ENCODE results near the gene DDX55. TPM values are rescaled to one million over a fixed set of nuclear protein-coding genes. Genes with fewer than 3 reads are reported as not detected.

DDX55 gene
- polyA plus RNA-seq, 4 donors, result 8.3 to 34.1 (median 9.9) TPM

DNA sequence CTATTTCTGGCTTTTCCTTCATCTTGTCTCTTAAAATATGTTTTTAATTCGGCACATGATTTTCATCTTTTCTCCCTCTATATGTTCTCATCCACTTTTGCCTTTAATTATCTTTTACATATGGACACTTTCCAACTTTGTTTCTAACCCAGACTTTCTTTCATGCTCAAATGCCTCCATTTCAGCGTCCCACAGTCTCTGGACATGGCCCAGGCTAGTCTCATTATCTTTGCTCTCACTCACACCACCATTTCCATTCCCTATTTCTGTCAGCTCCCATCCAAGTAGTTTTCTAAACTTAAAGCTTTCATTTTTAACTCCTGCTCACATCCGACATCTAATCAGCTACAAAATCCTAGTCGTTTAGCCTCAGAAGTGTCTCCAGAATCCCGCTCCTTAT lies 46.5 kb downstream of the DDX55 start:
- no peak for FAIRE-seq
- H3K4me3 ChIP-seq (ENCODE audit: low read depth in 1 of 3, low read length in 3 of 3), result no peak overlapping the region
- no peaks in the 10 kb centered on the region for H3K4me1 ChIP-seq (ENCODE audit: control insufficient read depth in 3 of 3, insufficient read depth in 2 of 3, low read depth in 1 of 3, low read length in 2 of 3)
- H3K27me3 ChIP-seq (ENCODE audit: control insufficient read depth in 3 of 3, insufficient read depth in 3 of 3, low read length in 3 of 3), result no peaks in the 10 kb centered on the region
- no peaks in the 10 kb centered on the region for H3K9me3 ChIP-seq (ENCODE audit: control insufficient read depth in 2 of 2, insufficient read depth in 1 of 2, low read depth in 1 of 2, low read length in 1 of 2)
- no peak overlapping the region for H3K27ac ChIP-seq (ENCODE audit: low read depth in 1 of 3, low read length in 2 of 3)
- peaks cover 10 to 45% (median 12%) of the 10 kb centered on the region in 3 donors for H3K36me3 ChIP-seq (ENCODE audit: control insufficient read depth in 3 of 3, insufficient read depth in 2 of 3, low read depth in 1 of 3, low read length in 3 of 3)
- DNase-seq, result no peak
- 95 to 96% (median 95%) methylated on average over 5 of the region's 5 CpGs for WGBS, 3 donors

DNA sequence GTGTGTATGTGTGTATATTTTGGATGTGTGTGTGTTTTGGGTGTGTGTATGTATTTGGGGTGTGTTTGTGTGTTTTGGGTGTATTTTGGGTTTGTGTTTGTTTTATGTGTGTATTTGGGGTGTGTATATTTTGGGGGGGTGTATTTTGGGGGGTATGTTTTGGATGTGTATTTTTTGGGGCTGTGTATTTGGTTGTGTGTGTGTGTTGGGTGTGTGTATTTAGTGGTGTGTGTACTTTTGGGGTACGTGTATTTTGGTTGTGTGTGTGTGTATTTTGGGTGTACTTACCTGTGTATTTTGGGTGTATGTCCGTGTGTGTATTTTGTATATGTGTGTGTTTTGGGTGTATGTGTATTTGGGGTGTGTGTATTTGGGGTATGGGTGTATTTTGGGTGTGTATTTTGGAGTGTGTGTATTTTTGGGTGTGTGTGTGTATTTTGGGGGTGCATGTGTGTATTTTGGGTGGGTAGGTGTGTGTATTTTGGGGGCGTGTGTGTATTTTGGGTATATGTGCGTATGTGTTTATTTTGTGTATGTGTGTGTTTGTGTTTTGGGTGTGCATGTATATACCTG lies 52.3 kb downstream of the DDX55 start:
- Histone ChIP-seq H3K4me3 (ENCODE audit: low read depth in 1 of 3, low read length in 3 of 3) (no peak overlapping the region), H3K27ac (ENCODE audit: low read depth in 1 of 3, low read length in 2 of 3) (no peak overlapping the region), H3K36me3 (ENCODE audit: control insufficient read depth in 3 of 3, insufficient read depth in 2 of 3, low read depth in 1 of 3, low read length in 3 of 3) (peaks cover 6 to 36% (median 8%) of the 10 kb centered on the region in 3 donors), H3K4me1 (ENCODE audit: control insufficient read depth in 3 of 3, insufficient read depth in 2 of 3, low read depth in 1 of 3, low read length in 2 of 3) (no peaks in the 10 kb centered on the region), H3K27me3 (ENCODE audit: control insufficient read depth in 3 of 3, insufficient read depth in 3 of 3, low read length in 3 of 3) (no peaks in the 10 kb centered on the region), H3K9me3 (ENCODE audit: control insufficient read depth in 2 of 2, insufficient read depth in 1 of 2, low read depth in 1 of 2, low read length in 1 of 2) (no peaks in the 10 kb centered on the region)
- DNase-seq (no peak), FAIRE-seq (no peak)
- WGBS, 3 donors, result 90 to 95% (median 95%) methylated on average over 4 of the region's 4 CpGs

DNA sequence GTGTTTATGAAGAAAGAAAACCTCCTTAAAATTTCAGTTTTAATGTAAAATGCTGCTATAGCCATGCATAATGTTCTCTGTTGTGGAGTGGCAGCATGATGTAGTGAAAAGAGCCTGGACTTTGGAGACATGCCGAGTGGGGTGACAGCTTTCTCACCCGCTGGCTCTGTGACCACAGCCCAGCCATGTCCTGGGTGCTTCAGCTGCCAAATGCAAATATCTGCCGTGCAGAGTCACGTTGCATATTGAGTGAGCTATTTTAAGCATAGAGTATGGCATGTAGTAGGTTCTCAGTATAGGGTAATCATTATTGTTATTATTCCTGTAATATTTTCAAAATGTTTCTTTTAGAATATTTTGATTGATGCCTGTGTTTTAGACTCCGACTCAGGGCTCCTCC lies 53.5 kb downstream of the DDX55 start:
- WGBS, 3 donors, result 86 to 91% (median 86%) methylated on average over 5 of the region's 5 CpGs
- no peaks in the 10 kb centered on the region for H3K4me1 ChIP-seq (ENCODE audit: control insufficient read depth in 3 of 3, insufficient read depth in 2 of 3, low read depth in 1 of 3, low read length in 2 of 3)
- H3K27me3 ChIP-seq (ENCODE audit: control insufficient read depth in 3 of 3, insufficient read depth in 3 of 3, low read length in 3 of 3), result no peaks in the 10 kb centered on the region
- DNase-seq, result no peak
- H3K36me3 ChIP-seq (ENCODE audit: control insufficient read depth in 3 of 3, insufficient read depth in 2 of 3, low read depth in 1 of 3, low read length in 3 of 3), result peaks cover 3 to 32% (median 8%) of the 10 kb centered on the region in 3 donors
- H3K9me3 ChIP-seq (ENCODE audit: control insufficient read depth in 2 of 2, insufficient read depth in 1 of 2, low read depth in 1 of 2, low read length in 1 of 2), result no peaks in the 10 kb centered on the region
- no peak overlapping the region for H3K4me3 ChIP-seq (ENCODE audit: low read depth in 1 of 3, low read length in 3 of 3)
- no peak overlapping the region for H3K27ac ChIP-seq (ENCODE audit: low read depth in 1 of 3, low read length in 2 of 3)
- FAIRE-seq, result no peak

DNA sequence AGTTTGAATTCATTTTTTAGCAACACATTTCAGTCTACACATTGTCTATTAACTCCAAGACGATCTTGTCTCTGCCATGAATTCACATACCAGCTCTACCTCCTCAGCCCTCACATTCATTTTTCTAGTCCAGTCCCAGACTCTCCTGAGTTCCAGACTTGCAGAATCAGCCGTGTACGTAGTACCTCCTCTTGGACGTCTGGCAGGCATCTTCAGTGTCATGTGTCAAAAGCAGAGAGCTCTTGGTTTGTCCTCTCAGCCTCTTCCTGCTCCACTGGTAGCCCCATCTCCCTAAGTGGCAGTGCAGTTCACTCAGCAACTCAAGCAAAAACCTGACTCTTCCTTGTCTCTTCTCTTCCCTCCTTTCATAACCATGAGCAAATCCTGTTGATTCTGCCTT lies 54.5 kb downstream of the DDX55 start:
- FAIRE-seq (no peak), DNase-seq (no peak)
- Histone ChIP-seq H3K4me1 (ENCODE audit: control insufficient read depth in 3 of 3, insufficient read depth in 2 of 3, low read depth in 1 of 3, low read length in 2 of 3) (no peaks in the 10 kb centered on the region), H3K36me3 (ENCODE audit: control insufficient read depth in 3 of 3, insufficient read depth in 2 of 3, low read depth in 1 of 3, low read length in 3 of 3) (peaks cover under 1 to 31% (median 8%) of the 10 kb centered on the region in 3 donors), H3K4me3 (ENCODE audit: low read depth in 1 of 3, low read length in 3 of 3) (no peak overlapping the region), H3K27ac (ENCODE audit: low read depth in 1 of 3, low read length in 2 of 3) (no peak overlapping the region), H3K9me3 (ENCODE audit: control insufficient read depth in 2 of 2, insufficient read depth in 1 of 2, low read depth in 1 of 2, low read length in 1 of 2) (no peaks in the 10 kb centered on the region), H3K27me3 (ENCODE audit: control insufficient read depth in 3 of 3, insufficient read depth in 3 of 3, low read length in 3 of 3) (no peaks in the 10 kb centered on the region)
- 80 to 91% (median 91%) methylated on average over 4 of the region's 4 CpGs for WGBS, 3 donors

DNA sequence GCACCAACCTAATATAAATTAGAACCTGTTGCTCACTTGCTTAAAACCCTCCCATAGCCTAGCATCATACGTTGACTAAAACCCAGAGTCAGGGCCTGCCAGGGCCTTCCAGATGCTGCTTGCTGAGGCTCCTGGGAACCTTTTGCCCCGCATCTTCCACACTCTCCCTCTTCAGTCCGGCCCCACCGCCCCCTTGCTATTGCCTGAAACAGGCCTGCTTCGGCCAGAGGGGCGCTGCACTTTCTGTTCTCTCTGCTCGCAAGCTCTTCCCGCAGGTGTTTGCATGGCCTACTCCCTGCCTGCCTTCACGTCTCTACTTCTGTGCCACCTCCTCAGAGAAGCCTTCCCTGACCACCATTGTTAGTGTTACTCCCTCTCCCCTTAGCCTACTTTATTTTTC lies 55.3 kb downstream of the DDX55 start:
- Histone ChIP-seq H3K4me1 (ENCODE audit: control insufficient read depth in 3 of 3, insufficient read depth in 2 of 3, low read depth in 1 of 3, low read length in 2 of 3) (no peaks in the 10 kb centered on the region), H3K27me3 (ENCODE audit: control insufficient read depth in 3 of 3, insufficient read depth in 3 of 3, low read length in 3 of 3) (no peaks in the 10 kb centered on the region), H3K27ac (ENCODE audit: low read depth in 1 of 3, low read length in 2 of 3) (no peak overlapping the region), H3K36me3 (ENCODE audit: control insufficient read depth in 3 of 3, insufficient read depth in 2 of 3, low read depth in 1 of 3, low read length in 3 of 3) (peaks cover 0 to 33% (median 6%) of the 10 kb centered on the region in 3 donors), H3K4me3 (ENCODE audit: low read depth in 1 of 3, low read length in 3 of 3) (no peak overlapping the region), H3K9me3 (ENCODE audit: control insufficient read depth in 2 of 2, insufficient read depth in 1 of 2, low read depth in 1 of 2, low read length in 1 of 2) (no peaks in the 10 kb centered on the region)
- DNase-seq, result no peak
- WGBS, 3 donors, result 93 to 97% (median 94%) methylated on average over 9 of the region's 9 CpGs
- FAIRE-seq, result no peak

DNA sequence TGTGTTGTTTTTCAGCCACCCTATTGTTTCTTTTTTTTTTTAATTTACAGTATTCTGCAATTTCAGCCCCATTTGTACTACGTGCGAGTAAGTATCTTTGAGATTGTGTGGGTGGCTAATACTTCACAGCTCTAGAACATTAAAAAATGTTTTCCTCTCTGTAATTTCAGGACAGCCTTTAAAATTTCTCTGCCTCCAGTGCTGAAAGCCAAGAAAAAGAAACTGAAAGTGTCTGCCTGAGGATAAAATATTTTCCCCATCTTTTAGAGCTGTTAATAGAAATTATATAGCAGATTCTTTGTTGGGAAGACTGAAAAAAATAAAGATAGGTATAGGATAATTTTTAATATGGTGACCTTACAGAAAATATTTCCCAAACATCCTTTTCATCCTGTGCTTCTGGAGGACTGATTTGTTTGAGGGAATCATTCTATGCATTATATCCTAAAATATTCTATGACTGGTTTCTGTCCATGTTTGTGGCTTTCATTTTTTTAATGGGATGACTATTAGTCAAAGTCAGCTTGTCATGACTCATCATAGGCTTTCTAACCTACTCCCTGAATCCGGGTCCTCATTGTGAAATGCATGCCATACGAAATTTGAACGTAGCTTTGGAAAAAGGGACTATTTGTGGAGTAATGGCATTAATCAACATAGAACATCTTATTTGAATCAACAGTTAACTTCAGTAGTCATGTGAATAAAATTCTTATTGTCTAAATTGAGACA lies 58.3 kb downstream of the DDX55 start:
- Histone ChIP-seq H3K36me3 (ENCODE audit: control insufficient read depth in 3 of 3, insufficient read depth in 2 of 3, low read depth in 1 of 3, low read length in 3 of 3) (peaks cover 0 to 38% (median 4%) of the 10 kb centered on the region in 3 donors), H3K27ac (ENCODE audit: low read depth in 1 of 3, low read length in 2 of 3) (no peak overlapping the region), H3K4me3 (ENCODE audit: low read depth in 1 of 3, low read length in 3 of 3) (no peak overlapping the region), H3K27me3 (ENCODE audit: control insufficient read depth in 3 of 3, insufficient read depth in 3 of 3, low read length in 3 of 3) (no peaks in the 10 kb centered on the region), H3K4me1 (ENCODE audit: control insufficient read depth in 3 of 3, insufficient read depth in 2 of 3, low read depth in 1 of 3, low read length in 2 of 3) (no peaks in the 10 kb centered on the region), H3K9me3 (ENCODE audit: control insufficient read depth in 2 of 2, insufficient read depth in 1 of 2, low read depth in 1 of 2, low read length in 1 of 2) (no peaks in the 10 kb centered on the region)
- FAIRE-seq (no peak), DNase-seq (no peak)
- WGBS, 3 donors, result 68 to 90% (median 79%) methylated on average over 5 of the region's 5 CpGs

DNA sequence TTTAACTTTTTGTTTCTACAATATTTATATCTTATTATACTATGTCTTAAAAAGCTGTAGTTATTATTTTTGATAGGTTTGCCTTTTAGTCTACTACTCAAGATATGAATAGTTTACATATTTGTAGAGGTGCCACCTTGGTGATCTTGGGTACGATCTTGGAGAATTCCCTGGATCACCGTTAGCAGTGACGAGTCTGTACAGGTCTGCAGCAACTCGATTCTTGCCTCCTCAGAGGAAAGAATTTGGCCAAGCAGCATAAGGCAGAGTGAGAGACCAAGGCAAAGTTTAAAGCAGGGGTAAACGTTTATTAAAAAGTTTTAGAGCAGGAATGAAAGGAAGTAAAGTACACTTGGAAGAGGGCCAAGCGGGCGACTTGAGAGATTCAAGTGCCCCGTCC lies 65.9 kb downstream of the DDX55 start:
- DNase-seq (no peak), FAIRE-seq (no peak)
- Histone ChIP-seq H3K27ac (ENCODE audit: low read depth in 1 of 3, low read length in 2 of 3) (no peak overlapping the region), H3K27me3 (ENCODE audit: control insufficient read depth in 3 of 3, insufficient read depth in 3 of 3, low read length in 3 of 3) (no peaks in the 10 kb centered on the region), H3K36me3 (ENCODE audit: control insufficient read depth in 3 of 3, insufficient read depth in 2 of 3, low read depth in 1 of 3, low read length in 3 of 3) (peaks cover 0 to 4% (median 0%) of the 10 kb centered on the region in 3 donors), H3K4me3 (ENCODE audit: low read depth in 1 of 3, low read length in 3 of 3) (no peak overlapping the region), H3K9me3 (ENCODE audit: control insufficient read depth in 2 of 2, insufficient read depth in 1 of 2, low read depth in 1 of 2, low read length in 1 of 2) (peaks cover 0 to 3% of the 10 kb centered on the region in 2 donors), H3K4me1 (ENCODE audit: control insufficient read depth in 3 of 3, insufficient read depth in 2 of 3, low read depth in 1 of 3, low read length in 2 of 3) (peaks cover 0 to 3% (median 0%) of the 10 kb centered on the region in 3 donors)
- WGBS, 3 donors, result 76 to 81% (median 81%) methylated on average over 8 of the region's 8 CpGs
